ENCODE results near the gene GOT2.
"Not testable (repeated sequence)": the region's sequence is repeated elsewhere in the genome, so short reads cannot be mapped to it uniquely, and the experiment has no call there.

GOT2 gene

GRCh38 chr16:58733671-58734458, at the start of gene GOT2:
TSS of gene GOT2 (minus strand) at chr16:58734316. CDS start at chr16:58734228, 88 bp downstream.
- peak; percentile 61 for DNase-seq (ENCODE audit: low read depth, low spot score)

DNA sequence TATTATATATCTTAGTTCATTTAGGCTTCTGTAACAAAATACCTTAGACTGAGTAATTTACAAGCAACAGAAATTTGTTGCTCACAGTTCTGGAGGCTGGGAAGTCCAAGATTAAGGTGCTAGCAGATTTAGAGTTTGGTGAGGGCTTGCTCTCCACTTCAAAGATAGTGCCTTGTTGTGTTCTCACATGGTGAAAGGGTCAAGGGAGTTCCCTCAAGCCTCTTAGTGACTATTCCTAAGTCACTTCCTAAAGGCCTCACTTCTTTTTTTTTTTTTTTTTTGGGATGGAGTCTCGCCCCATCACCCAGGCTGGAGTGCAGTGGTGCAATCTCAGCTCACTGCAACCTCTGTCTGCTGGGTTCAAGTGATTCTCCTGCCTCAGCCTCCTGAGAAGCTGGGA, 45.2 kb upstream of the GOT2 start:
- DNase-seq (ENCODE audit: low read depth, low spot score) = not testable (repeated sequence)

GRCh38 chr16:58773870-58774269, 39.8 kb upstream of the GOT2 start:
- DNase-seq (ENCODE audit: low read depth, low spot score) = no peak

- no peak for DNase-seq (ENCODE audit: low read depth, low spot score)
Measured at GRCh38 chr16:58768145-58768544, 34.0 kb upstream of the GOT2 start.

DNA sequence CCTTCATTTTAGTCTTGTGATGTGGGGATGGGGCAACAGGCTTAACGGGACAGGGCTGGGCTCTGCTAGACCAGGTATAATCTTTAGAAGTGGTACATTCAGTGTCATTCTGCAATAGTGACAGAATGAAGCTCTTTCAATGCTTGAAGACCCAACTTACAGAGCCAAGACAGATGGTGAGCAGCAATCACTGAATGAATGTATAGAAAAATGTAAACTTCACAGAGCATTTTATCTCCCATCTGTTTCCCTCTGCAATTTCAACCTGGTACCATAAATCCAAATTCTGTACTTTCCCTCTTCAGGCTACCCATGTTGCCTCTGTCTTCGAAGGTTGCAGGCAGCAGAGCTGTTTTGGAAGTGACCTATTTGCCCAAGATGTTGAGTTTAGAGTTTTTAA, 33.5 kb upstream of the GOT2 start:
- DNase-seq (ENCODE audit: low read depth, low spot score) = no peak

GRCh38 chr16:58756650-58757332, 22.7 kb upstream of the GOT2 start:
- no peak for DNase-seq (ENCODE audit: low read depth, low spot score)

- peak; percentile 51 for DNase-seq (ENCODE audit: low read depth, low spot score)
Measured at GRCh38 chr16:58755989-58756649, 22.0 kb upstream of the GOT2 start.

GRCh38 chr16:58753711-58754134, 19.6 kb upstream of the GOT2 start:
- no peak for DNase-seq (ENCODE audit: low read depth, low spot score)

DNA sequence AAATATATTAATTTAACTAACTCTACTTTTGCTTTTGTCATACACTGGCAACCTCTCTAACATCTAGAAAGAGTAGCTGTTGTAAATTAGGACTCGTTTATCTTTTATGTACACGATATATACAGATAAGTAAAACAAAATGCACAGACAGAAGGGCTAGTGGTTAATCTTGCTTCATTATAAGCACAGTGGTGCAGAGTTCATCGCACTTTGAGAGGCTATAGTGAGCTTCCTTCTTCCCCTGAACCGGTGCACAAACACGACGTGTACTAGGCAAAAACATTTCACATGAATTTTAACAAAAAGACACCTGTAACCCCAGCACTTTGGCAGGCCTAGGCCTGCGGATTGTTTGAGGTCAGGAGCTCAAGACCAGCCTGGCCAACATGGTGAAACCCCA, 10.4 kb upstream of the GOT2 start:
- no peak for DNase-seq (ENCODE audit: low read depth, low spot score)

DNA sequence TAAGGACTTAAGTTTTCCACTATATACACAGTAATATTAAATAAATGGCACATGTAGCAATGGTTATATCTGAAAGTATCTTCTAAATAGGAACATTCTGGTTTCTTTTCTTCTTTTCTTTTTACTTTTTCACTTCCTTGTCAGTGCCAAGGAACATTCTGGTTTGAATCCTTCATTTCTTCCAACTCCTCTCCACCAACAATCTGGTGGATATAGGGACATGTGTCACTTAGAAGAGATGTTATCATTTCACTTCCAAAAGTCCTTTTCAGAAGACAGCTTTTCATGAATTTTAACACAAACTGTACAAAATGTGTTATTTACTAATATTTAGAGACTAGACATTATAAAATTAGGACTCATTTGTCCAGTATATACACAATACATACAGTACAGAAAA, 7.9 kb upstream of the GOT2 start:
- no peak for DNase-seq (ENCODE audit: low read depth, low spot score)

GRCh38 chr16:58741166-58741565, 7.0 kb upstream of the GOT2 start:
- DNase-seq (ENCODE audit: low read depth, low spot score) = no peak

GRCh38 chr16:58738672-58739296, 4.7 kb upstream of the GOT2 start:
- no peak for DNase-seq (ENCODE audit: low read depth, low spot score)

DNA sequence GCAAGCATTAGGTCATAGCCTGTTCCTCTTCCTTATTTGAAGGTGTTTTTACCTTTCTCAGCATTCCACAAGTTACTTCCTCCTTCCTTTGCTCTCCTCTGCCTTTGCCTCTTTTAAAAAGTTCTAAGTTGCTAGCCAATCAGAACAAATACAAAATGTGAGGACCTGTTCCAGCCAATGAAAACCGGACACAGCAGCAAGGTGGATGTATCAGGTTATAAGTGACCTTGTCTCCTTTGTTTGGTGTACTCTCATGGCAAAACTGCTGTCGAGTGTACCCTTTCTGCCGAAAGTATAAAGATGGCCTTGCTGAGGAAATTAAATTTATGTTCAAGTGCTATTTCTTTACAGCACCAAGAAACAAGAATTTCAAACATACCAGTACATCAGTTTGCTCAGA, 2.2 kb upstream of the GOT2 start:
- not testable (repeated sequence) for DNase-seq (ENCODE audit: low read depth, low spot score)

- no peak for DNase-seq (ENCODE audit: low read depth, low spot score)
Measured at GRCh38 chr16:58734459-58734787, 307 bp upstream of the GOT2 start.

DNA sequence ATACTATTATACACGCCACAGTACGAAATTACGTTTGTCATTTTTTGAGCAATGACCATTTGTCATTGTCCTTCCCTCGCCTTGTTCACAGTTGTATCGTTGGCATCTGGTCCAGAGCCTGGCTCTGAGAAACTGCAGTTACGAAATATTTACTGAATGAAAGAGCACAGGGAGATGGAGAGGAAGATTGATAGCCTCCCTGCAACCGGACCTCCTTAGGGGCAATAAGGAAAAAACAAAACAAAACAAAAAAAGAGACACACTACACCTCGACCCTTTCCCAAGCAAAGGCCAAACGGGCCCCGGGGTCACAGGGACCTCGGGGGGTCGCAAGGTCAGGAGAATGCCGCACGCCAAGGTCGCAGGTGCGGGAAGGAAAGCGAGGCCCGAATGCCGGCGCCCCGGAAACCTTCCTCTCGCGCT, 857 bp downstream of the GOT2 start:
- DNase-seq (ENCODE audit: low read depth, low spot score) = no peak

GRCh38 chr16:58732545-58733247, 1.4 kb downstream of the GOT2 start:
- no peak for DNase-seq (ENCODE audit: low read depth, low spot score)

- DNase-seq (ENCODE audit: low read depth, low spot score) = no peak
Measured at GRCh38 chr16:58730724-58731370, 3.3 kb downstream of the GOT2 start.

DNA sequence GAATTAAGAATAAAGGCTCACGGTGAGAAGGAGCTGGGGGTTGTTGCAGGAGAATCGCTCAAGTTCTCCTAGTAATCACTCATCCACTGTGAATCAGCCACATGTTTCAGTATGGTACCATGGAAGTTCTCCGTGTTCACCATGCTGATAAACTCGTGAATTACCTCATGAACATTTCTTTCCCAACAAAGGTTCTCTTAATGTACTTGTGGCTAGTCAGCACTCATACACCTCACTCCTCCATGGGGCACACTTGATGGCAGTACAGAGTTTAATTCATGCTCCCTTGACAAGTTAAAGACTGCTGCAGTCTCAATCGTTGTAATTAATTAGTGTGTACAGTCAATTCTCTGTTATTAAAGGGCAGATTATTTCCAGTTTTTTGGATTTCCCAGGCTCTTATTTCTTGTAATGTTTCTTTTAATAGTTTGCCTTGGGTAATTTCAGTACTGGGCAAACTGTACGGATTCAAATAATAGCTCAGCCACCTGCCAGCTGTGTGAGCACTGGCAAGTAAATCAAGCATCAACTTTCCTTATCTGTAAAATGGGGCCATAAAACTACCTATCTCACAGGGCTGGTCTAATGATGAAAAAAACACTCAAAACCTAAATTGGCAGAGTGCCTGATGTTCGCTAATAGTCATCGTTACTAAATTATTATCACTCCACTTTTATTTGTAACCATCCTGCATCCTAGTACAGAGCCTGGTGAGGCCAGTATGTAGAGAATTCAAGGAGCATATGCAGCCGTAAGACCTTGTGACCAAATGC, 6.1 kb downstream of the GOT2 start:
- no peak for DNase-seq (ENCODE audit: low read depth, low spot score)

DNA sequence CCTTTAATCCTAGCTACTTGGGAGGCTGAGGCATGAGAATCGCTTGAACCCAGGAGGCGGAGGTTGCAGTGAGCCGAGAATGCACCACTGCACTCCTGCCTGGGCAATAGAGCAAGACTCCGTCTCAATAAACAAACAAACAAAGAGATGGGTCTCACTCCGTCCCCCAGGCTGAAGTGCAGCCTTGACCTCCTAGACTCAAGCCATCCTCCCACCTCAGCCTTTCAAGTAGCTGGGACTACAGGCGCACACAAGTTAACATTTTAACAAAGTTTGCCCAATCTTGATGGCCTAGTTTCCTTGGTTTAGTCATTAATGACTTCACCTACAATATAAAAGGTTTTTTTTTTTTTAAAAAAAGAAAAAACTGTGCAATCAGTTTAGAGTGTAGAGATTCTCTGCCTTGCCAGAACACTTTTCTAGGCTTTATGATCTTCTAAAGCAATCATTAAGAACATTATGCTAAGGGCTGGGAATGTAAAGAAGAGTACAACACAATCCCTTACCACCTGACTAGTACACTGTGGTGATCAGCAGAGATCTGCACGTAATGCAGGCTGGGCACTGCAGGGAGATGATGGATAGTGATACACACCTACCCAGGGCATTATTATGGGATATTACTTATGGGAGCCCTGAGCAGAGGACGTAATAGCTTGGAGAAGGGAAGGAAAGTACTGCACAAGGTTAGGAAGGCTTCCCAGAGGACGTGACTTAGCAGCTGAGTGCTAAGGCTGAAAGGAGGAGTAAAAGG, 6.9 kb downstream of the GOT2 start:
- DNase-seq (ENCODE audit: low read depth, low spot score) = no peak

GRCh38 chr16:58723109-58723508, 11.0 kb downstream of the GOT2 start:
- DNase-seq (ENCODE audit: low read depth, low spot score) = no peak

Measured in activated naive CD8-positive, alpha-beta T cell treated with anti-CD3 and anti-CD28 coated beads, Interleukin-2, amount 50 U/mL, for 16 hours (primary cell).